B cell (primary cell): ENCODE measurements around the gene MYCN. TPM values are rescaled to one million over a fixed set of nuclear protein-coding genes. Genes with fewer than 3 reads are reported as not detected.

ENCODE experiments used
- ATAC-seq: fragments of 200-7000 bp; cut with Tn5 transposase; one replicate; pipeline ENCODE4 v1.10.0; 2021; ENCODE audit warnings: low read depth, mild to moderate bottlenecking, moderate number of reproducible peaks, moderate library complexity
- CTCF ChIA-PET: fragments of 350-600 bp; sonication (Branson Sonifier 250); formaldehyde crosslinking; loops from one replicate; lab custom pipeline; 2021; ENCODE audit warnings: antibody characterized with exemption, inconsistent platforms; lab: Charles Lee
- POLR2A ChIA-PET: fragments of 350-600 bp; sonication (Branson Sonifier 250); formaldehyde crosslinking; loops from one replicate; lab custom pipeline; 2021; ENCODE audit warnings: antibody characterized with exemption; lab: Charles Lee
- DNase-seq: peaks from one replicate; pipeline ENCODE4 v3.0.0; 2013
- H2AFZ ChIP-seq: 2 replicates; pipeline ENCODE4 v1.6.1; 2012; ENCODE audit warnings: mild to moderate bottlenecking, low read depth, low read length; ENCODE audit not compliant: insufficient read depth, poor library complexity, severe bottlenecking
- H3K27ac ChIP-seq, 2 donors: 1 replicate in 1 of 2; 2 replicates in 1 of 2; pipeline ENCODE4 v1.5.1; 2012 to 2013; ENCODE audit warnings: low read length in 2 of 2, mild to moderate bottlenecking in 2 of 2, moderate library complexity in 1 of 2
- H3K27me3 ChIP-seq, 4 experiments: fragments of 200-600 bp in 1 of 4; sonication (generic) in 1 of 4; replicated peaks in 1 of 4; 1 replicate in 2 of 4; 2 replicates in 2 of 4; pipeline versions ENCODE4 v1.6.1 to v1.7.0; 2013 to 2016; ENCODE audit warnings: low read length in 3 of 4, mild to moderate bottlenecking in 2 of 4, mixed read lengths in 1 of 4, moderate library complexity in 1 of 4; ENCODE audit not compliant: insufficient read depth in 4 of 4, control insufficient read depth in 3 of 4; ENCODE audit errors: control extremely low read depth in 1 of 4
- H3K36me3 ChIP-seq, 2 experiments: replicated peaks in 1 of 2; 1 replicate in 1 of 2; 2 replicates in 1 of 2; pipeline versions ENCODE4 v1.6.1 to v1.7.1; 2013; ENCODE audit warnings: low read length in 1 of 2; ENCODE audit not compliant: insufficient read depth in 2 of 2, control insufficient read depth in 1 of 2; ENCODE audit errors: control extremely low read depth in 1 of 2, extremely low read depth in 1 of 2
- H3K4me1 ChIP-seq, 2 donors: fragments of 200-600 bp in 1 of 2; sonication (generic) in 1 of 2; 1 replicate in 1 of 2; 2 replicates in 1 of 2; pipeline versions ENCODE4 v1.5.1 to v1.6.1; 2013 to 2017; ENCODE audit warnings: low read length in 2 of 2; ENCODE audit not compliant: control insufficient read depth in 2 of 2, insufficient read depth in 2 of 2
- H3K4me2 ChIP-seq: replicated peaks from 2 replicates; pipeline ENCODE3; 2012; ENCODE audit warnings: mild to moderate bottlenecking, low read depth, low read length; ENCODE audit not compliant: poor library complexity, severe bottlenecking
- H3K4me3 ChIP-seq, 5 experiments: fragments of 200-600 bp in 1 of 5; sonication (generic) in 1 of 5; 1 replicate in 3 of 5; 2 replicates in 2 of 5; pipeline versions ENCODE4 v1.5.1 to v1.7.0; 2011 to 2016; ENCODE audit warnings: low read length in 4 of 5, mild to moderate bottlenecking in 4 of 5, low read depth in 2 of 5, control low read depth in 1 of 5, moderate library complexity in 1 of 5; ENCODE audit not compliant: insufficient read depth in 1 of 5; ENCODE audit errors: control extremely low read depth in 1 of 5, extremely low read depth in 1 of 5
- H3K79me2 ChIP-seq: fragments of 200-600 bp; sonication (generic); one replicate; pipeline ENCODE4 v1.6.0; 2016; ENCODE audit warnings: low read length; ENCODE audit not compliant: control insufficient read depth, insufficient read depth
- H3K9ac ChIP-seq: fragments of 200-600 bp; sonication (generic); 2 replicates; pipeline ENCODE4 v1.6.1; 2017; ENCODE audit warnings: mild to moderate bottlenecking, low read length, moderate library complexity
- H3K9me3 ChIP-seq, 3 donors: one replicate each; pipeline versions ENCODE4 v1.6.1 to v1.7.1; 2013; ENCODE audit warnings: low read length in 2 of 3; ENCODE audit not compliant: control insufficient read depth in 2 of 3, insufficient read depth in 1 of 3; ENCODE audit errors: control extremely low read depth in 1 of 3
- H4K20me1 ChIP-seq: 2 replicates; pipeline ENCODE4 v1.6.0; 2012; ENCODE audit warnings: mild to moderate bottlenecking, low read length; ENCODE audit not compliant: insufficient read depth, control insufficient read depth, poor library complexity, severe bottlenecking
- H3K27ac Mint-ChIP-seq: one replicate; pipeline ENCODE4 v1.8.0; 2021; ENCODE audit warnings: mixed read lengths
- H3K27me3 Mint-ChIP-seq: one replicate; pipeline ENCODE4 v1.8.0; 2021; ENCODE audit warnings: mixed read lengths
- H3K4me1 Mint-ChIP-seq: one replicate; pipeline ENCODE4 v1.8.0; 2021; ENCODE audit warnings: mixed read lengths
- H3K4me3 Mint-ChIP-seq: one replicate; pipeline ENCODE4 v1.8.0; 2021; ENCODE audit warnings: mixed read lengths
- H3K9me3 Mint-ChIP-seq: one replicate; pipeline ENCODE4 v1.8.0; 2022; ENCODE audit warnings: mixed read lengths; ENCODE audit not compliant: insufficient read depth
- CTCF ChIP-seq: fragments of 200-600 bp; IDR thresholded peaks from one replicate; pipeline ENCODE4 v1.8.0; 2022; ENCODE audit warnings: antibody characterized with exemption, mild to moderate bottlenecking
- EZH2 ChIP-seq: IDR thresholded peaks from 2 replicates; pipeline ENCODE4 v1.6.1; 2012; ENCODE audit warnings: borderline replicate concordance, low read depth, mild to moderate bottlenecking, moderate library complexity, low read length; ENCODE audit not compliant: insufficient read depth, poor library complexity, severe bottlenecking
- WGBS: methylation state at CpG from one replicate; pipeline ENCODE4 v1.1.5; 2013; ENCODE audit warnings: missing lambda C conversion rate; ENCODE audit not compliant: insufficient coverage; 5-methylcytosine and 5-hydroxymethylcytosine counted together
- intact Hi-C: fragments of 100-400 bp; cut with micrococcal nuclease; formaldehyde crosslinking; loops from one replicate; pipeline ENCODE4 v1.10.0; 2022
- polyA plus RNA-seq: library from polyadenylated mRNA; depleted of rRNA; stranded (reverse); fragments of >200 nt; gene quantifications from 2 replicates; pipeline ENCODE4 v1.2.3, GENCODE V29; 2012
- small RNA-seq: library from RNA; depleted of rRNA; stranded (forward); fragments of <200 nt; gene quantifications from one replicate; pipeline ENCODE3, GENCODE V24; 2012; ENCODE audit warnings: low replicate concordance, low read depth; ENCODE audit not compliant: insufficient read length
- total RNA-seq, 2 donors: library from RNA; stranded (reverse); fragments of 120-200 nt in 1 of 2; gene quantifications; 1 replicate in 1 of 2; 2 replicates in 1 of 2; pipeline versions ENCODE4 v1.2.3 to v1.2.4, GENCODE V29; 2013 to 2022

MYCN gene
- total and polyA plus RNA-seq, 2 donors (not counting 1 experiment from before 2014, with no cell fraction given) = not detected

- Histone ChIP-seq H3K9ac (no peak overlapping the region), H3K4me3 (no peak overlapping the region), H3K4me1 (no peaks in the 10 kb centered on the region), H2AFZ (no peak overlapping the region), H3K27me3 (no peaks in the 10 kb centered on the region), H3K79me2 (no peaks in the 10 kb centered on the region), H3K36me3 (no peaks in the 10 kb centered on the region), H3K27ac (no peak overlapping the region), H3K4me2 (no peak overlapping the region), H3K9me3 (peaks cover 0 to 3% (median 0%) of the 10 kb centered on the region in 3 donors), H4K20me1 (no peaks in the 10 kb centered on the region)
- Mint-ChIP-seq H3K9me3 (no peaks in the 10 kb centered on the region), H3K4me3 (no peak overlapping the region), H3K27ac (no peak overlapping the region), H3K27me3 (peaks cover 4% of the 10 kb centered on the region), H3K4me1 (no peaks in the 10 kb centered on the region)
- WGBS = no CpG with 5 or more reads among the region's 3 CpGs
- ATAC-seq (no peak), DNase-seq (no peak)
- CTCF ChIA-PET = no interaction called here
- POLR2A ChIA-PET = no interaction called here
- intact Hi-C loops = no loop called here
- TF ChIP-seq EZH2 (no peak), CTCF (no peak)
Observed at GRCh38 chr2:15995603-15996002, 55.3 kb downstream of the MYCN start.

Small RNA genes lying within 50 kb of the gene (small RNA-seq; reads per million reads assigned to genes)
- not detected for gene RF01210
- not detected for gene RN7SL104P
